Measurements from ENCODE around the gene CYP27A1.

DNA sequence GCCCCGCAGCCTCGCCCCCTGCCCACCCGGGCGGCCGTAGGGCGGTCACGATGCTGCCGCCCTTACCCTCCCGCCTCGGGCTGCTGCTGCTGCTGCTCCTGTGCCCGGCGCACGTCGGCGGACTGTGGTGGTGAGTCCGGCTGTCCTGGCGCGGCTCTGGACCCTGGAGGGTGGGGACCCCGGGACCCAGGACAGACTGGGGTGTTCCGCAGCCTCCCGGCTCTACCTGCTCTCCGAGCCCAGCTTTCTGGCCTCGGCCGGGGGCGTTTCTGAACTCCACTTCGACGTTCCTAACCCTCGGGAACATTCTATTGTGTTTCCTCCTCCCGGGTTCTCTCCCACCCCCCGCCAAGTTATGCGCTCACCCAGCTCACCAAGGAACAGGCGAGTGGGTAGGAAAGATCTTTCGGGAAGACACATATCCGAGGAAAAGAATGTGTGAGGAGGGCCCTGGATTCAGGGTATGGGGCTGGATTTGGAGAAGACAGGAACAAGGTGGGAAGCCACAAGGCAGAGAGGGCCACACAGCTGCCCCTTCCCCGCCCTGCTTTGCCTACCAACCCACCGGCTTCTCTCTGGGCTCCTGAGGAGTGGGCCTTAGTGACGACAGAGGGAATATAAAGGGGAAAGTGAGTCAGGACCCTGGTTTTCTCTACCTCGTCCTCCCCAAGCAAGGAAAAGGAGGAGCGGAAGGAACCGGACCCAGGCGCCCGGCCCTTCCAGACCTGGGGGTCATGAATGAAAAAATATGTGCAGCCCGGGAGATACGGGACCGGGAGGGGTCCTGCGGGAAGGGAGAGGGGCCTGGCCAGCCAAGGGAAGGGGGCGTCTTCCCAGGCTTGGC, 78.3 kb downstream of the CYP27A1 start:
- TF ChIP-seq, protein P1, sequence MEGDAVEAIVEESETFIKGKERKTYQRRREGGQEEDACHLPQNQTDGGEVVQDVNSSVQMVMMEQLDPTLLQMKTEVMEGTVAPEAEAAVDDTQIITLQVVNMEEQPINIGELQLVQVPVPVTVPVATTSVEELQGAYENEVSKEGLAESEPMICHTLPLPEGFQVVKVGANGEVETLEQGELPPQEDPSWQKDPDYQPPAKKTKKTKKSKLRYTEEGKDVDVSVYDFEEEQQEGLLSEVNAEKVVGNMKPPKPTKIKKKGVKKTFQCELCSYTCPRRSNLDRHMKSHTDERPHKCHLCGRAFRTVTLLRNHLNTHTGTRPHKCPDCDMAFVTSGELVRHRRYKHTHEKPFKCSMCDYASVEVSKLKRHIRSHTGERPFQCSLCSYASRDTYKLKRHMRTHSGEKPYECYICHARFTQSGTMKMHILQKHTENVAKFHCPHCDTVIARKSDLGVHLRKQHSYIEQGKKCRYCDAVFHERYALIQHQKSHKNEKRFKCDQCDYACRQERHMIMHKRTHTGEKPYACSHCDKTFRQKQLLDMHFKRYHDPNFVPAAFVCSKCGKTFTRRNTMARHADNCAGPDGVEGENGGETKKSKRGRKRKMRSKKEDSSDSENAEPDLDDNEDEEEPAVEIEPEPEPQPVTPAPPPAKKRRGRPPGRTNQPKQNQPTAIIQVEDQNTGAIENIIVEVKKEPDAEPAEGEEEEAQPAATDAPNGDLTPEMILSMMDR (conservative IDR thresholded peaks at IDR 0.05; ENCODE audit: low read depth, low read length) = no peak
- peak; percentile 64 for TF ChIP-seq EZH2 (IDR thresholded peaks at IDR 0.05; ENCODE audit: borderline replicate concordance, low read depth, low read length, poor library complexity, severe bottlenecking)

Measured in A673 (cell line).